Frontal cortex (tissue), 4 donors: ENCODE data around the gene TMEM132D. TPM values are rescaled to one million over a fixed set of nuclear protein-coding genes. Genes with fewer than 3 reads are reported as not detected.

Experiments used
- DNase-seq, 2 donors: peaks; one replicate each; pipeline ENCODE4 v3.0.0; 2012; ENCODE audit warnings: low spot score in 2 of 2
- FAIRE-seq: peaks from 2 replicates; lab custom pipeline; 2012; peaks lifted over from hg19 to GRCh38; lab: Jason Lieb, UNC
- total RNA-seq: library from RNA; depleted of rRNA; stranded (reverse); fragments of >200 nt; gene quantifications from one replicate; pipeline ENCODE4 v1.2.3, GENCODE V29; 2014
- donor health status: control.
- donor health status: control.
- donor health status: control.

The TMEM132D gene
- total RNA-seq, 1 donor from 2014 or later, result 4.1 TPM

GRCh38 chr12:129179941-129180553, 723.8 kb downstream of the TMEM132D start:
- FAIRE-seq, result no peak
- no peak for DNase-seq

DNA sequence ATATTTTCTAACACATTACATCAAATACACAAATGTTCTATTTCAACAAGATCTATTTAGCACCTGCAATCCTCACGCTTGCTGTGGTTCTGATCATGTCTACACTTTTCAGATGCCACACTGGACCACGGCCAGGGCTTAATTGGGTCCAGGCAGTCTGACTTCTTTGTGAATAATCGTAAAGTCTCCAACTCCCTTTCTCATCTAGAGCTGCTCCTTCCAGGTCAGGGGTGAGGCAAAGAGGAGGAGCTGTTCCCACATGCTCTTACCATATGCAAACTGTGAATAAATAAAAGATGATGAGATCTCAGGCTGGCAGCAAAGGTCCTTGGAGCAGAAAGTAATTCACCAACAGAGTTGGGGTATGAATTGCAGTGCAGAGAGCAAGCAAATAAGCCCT, 733.9 kb downstream of the TMEM132D start:
- FAIRE-seq (no peak), DNase-seq (no peak)

GRCh38 chr12:129163861-129164260, 740.0 kb downstream of the TMEM132D start:
- DNase-seq (no peak), FAIRE-seq (no peak)

GRCh38 chr12:129163461-129163860, 740.4 kb downstream of the TMEM132D start:
- FAIRE-seq (no peak), DNase-seq (no peak)

DNA sequence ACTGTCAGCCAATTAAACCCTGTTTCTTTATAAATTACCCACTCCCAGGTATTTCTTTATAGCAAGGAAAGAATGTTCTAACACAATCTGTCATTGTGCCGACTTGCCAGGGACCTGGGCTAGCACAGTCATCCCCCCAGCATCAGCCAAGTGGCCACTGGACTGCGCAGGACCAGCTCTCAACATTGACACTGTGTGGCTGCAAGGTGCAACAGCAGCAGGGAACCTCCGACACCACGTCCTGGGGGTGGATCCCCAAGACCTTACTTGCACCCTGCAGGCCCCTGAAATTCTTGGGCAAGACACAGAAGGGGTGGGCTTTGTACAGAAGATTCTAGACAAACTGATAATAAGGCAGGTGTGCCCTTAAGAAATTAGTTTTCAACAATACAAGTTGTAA, 741.0 kb downstream of the TMEM132D start:
- FAIRE-seq (no peak), DNase-seq (no peak)

- FAIRE-seq (no peak), DNase-seq (no peak)
Measured at GRCh38 chr12:129161511-129161910, 742.3 kb downstream of the TMEM132D start.

- no peak for FAIRE-seq
- no peak for DNase-seq
Measured at GRCh38 chr12:129160282-129160681, 743.5 kb downstream of the TMEM132D start.

- no peak for FAIRE-seq
- no peak for DNase-seq
Measured at GRCh38 chr12:129152351-129153104, 751.3 kb downstream of the TMEM132D start.

DNA sequence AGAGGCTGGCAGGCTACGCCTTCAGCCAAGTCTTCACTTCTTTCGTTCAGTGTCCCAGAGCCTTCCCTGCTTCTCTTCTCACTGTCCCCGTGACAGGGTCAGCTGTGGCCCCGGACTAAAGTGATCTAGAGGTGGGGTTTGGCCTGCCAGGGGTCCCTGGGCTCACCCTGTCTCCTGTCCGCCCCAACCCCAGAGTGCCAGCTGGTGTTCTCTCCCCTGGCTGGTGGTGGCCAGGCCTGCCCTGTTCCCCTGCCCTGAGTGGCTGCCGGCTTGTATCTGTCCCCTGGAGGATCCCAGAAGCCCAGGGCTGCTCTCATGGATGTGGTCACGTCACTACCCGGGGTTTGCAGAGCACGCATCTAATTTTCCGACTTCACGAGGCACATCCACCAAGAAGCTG, 753.1 kb downstream of the TMEM132D start:
- no peak for DNase-seq
- FAIRE-seq, result no peak

DNA sequence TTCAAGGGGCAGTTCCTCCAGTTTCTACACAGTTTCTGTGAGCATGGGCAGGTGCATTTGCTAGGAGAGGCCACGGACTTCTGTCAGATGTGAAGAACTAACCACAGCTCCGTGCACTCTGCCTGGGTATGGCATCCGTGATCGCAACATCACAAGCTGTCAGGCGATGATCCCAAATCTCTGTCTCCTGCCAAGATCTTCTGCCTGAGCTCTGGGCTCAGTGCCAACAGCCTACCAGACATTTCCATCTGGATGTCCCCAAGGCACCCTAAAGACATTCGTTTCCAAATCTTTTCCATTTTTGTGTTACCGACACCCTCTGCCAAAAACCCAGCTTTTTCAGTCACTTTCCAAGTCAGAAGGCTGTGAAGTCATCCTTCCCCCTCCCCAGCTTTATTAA, 758.4 kb downstream of the TMEM132D start:
- FAIRE-seq, result no peak
- peak in 1 of 2 donors; percentile 7 for DNase-seq

GRCh38 chr12:129138776-129139175, 765.0 kb downstream of the TMEM132D start:
- DNase-seq (no peak), FAIRE-seq (no peak)

DNA sequence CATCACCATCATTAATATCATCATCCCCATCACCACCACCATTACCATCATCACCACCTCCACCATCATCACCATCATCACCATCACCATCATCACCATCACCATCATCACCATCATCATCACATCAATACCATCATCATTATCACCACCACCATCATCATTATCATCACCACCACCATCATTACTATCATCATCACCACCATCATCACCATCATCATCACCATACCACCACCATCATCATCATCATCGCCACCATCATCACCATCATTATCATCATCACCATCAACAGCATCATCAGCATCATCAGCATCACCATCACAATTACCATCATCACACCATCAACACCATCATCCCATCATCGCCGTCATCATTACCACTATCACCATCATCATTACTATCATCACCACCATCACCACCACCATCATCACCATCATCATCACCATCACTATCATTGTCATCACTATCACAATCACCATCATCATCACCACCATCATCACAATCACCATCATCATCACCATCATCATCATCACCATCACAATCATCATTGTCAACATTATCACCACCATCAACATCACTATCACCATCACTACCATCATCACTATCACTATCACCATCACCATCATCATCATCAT, 767.0 kb downstream of the TMEM132D start:
- FAIRE-seq, result no peak
- no peak for DNase-seq

GRCh38 chr12:129127771-129128170, 776.1 kb downstream of the TMEM132D start:
- DNase-seq (no peak), FAIRE-seq (no peak)

GRCh38 chr12:129127211-129127610, 776.6 kb downstream of the TMEM132D start:
- DNase-seq (no peak), FAIRE-seq (no peak)

GRCh38 chr12:129119537-129119936, 784.3 kb downstream of the TMEM132D start:
- DNase-seq (no peak), FAIRE-seq (no peak)

GRCh38 chr12:129115558-129115957, 788.3 kb downstream of the TMEM132D start:
- DNase-seq, result no peak
- no peak for FAIRE-seq

GRCh38 chr12:129110575-129110974, 793.2 kb downstream of the TMEM132D start:
- no peak for FAIRE-seq
- no peak for DNase-seq

GRCh38 chr12:129109174-129110001, 794.4 kb downstream of the TMEM132D start:
- no peak for FAIRE-seq

GRCh38 chr12:129106772-129107171, 797.1 kb downstream of the TMEM132D start:
- no peak for FAIRE-seq
- no peak for DNase-seq

More at GRCh38 chr12:129109174-129110001, 794.4 kb downstream of the TMEM132D start:
- no peak for DNase-seq

DNA sequence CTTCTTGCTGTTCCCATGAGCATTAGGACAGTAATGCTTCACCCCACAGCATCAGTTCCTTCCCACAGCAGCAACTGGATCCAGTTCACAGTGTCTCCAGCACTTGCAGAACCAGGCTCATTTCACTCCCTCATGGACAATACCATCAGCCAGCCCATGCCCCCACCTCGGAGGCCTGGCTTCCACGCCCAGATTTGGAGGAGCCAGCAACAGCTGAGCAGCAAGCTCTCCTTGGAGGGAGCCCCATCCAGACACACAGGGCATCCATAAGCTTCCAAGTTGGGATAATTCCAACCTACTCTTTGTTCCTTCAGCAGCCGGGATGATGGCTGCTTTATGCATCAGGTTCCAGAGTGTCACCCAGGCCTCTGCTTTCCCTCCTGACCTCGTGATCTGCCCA, 800.6 kb downstream of the TMEM132D start:
- DNase-seq, result no peak
- no peak for FAIRE-seq
